GM23338 (cell line): ENCODE results near the gene DCLK1. TPM values are rescaled to one million over a fixed set of nuclear protein-coding genes. Genes with fewer than 3 reads are reported as not detected.

Experiments
- ATAC-seq: fragments of 200-7000 bp; cut with Tn5 transposase; 3 replicates; pipeline ENCODE4 v1.9.1; 2020
- DNase-seq: peaks from one replicate; pipeline ENCODE4 v3.0.0-alpha.2; 2015; ENCODE audit warnings: low spot score
- H2AFZ ChIP-seq: fragments of 200-600 bp; sonication (generic); 2 replicates; pipeline ENCODE4 v1.8.0; 2016; ENCODE audit warnings: antibody characterized with exemption, mild to moderate bottlenecking, moderate library complexity
- H3F3A ChIP-seq: fragments of 200-600 bp; sonication (generic); replicated peaks from 2 replicates; pipeline ENCODE4 v1.8.0; 2017; ENCODE audit warnings: antibody characterized with exemption, mixed run types, low read depth
- H3K27ac ChIP-seq: fragments of 200-600 bp; sonication (generic); 2 replicates; pipeline ENCODE4 v1.6.1; 2016; ENCODE audit warnings: low read depth
- H3K27me3 ChIP-seq: fragments of 200-600 bp; sonication (generic); 2 replicates; pipeline ENCODE4 v1.8.0; 2016; ENCODE audit warnings: mild to moderate bottlenecking, mixed run types, moderate library complexity; ENCODE audit not compliant: insufficient read depth
- H3K36me3 ChIP-seq: fragments of 200-600 bp; sonication (generic); 2 replicates; pipeline ENCODE4 v1.8.0; 2016; ENCODE audit warnings: mild to moderate bottlenecking; ENCODE audit not compliant: insufficient read depth
- H3K4me1 ChIP-seq: fragments of 200-600 bp; sonication (generic); 2 replicates; pipeline ENCODE4 v1.8.0; 2016; ENCODE audit warnings: mild to moderate bottlenecking, moderate library complexity; ENCODE audit not compliant: insufficient read depth
- H3K4me2 ChIP-seq: fragments of 200-600 bp; sonication (generic); 2 replicates; pipeline ENCODE4 v1.7.1; 2017; ENCODE audit warnings: mixed run types
- H3K4me3 ChIP-seq: fragments of 200-600 bp; sonication (generic); 2 replicates; pipeline ENCODE4 v1.6.1; 2016; ENCODE audit warnings: mixed run types
- H3K79me2 ChIP-seq: fragments of 200-600 bp; sonication (generic); replicated peaks from 2 replicates; pipeline ENCODE4 v1.8.0; 2017; ENCODE audit warnings: mild to moderate bottlenecking; ENCODE audit not compliant: insufficient read depth
- H3K9me2 ChIP-seq: fragments of 200-600 bp; sonication (generic); 2 replicates; pipeline ENCODE4 v1.8.0; 2017; ENCODE audit not compliant: insufficient read depth
- H4K20me1 ChIP-seq: fragments of 200-600 bp; sonication (generic); replicated peaks from 2 replicates; pipeline ENCODE4 v1.8.0; 2017; ENCODE audit warnings: mild to moderate bottlenecking; ENCODE audit not compliant: insufficient read depth
- H3K27ac Mint-ChIP-seq: 2 replicates; pipeline ENCODE4 v1.8.0; 2020; ENCODE audit warnings: inconsistent platforms, mild to moderate bottlenecking, moderate library complexity, mixed read lengths
- H3K27me3 Mint-ChIP-seq: 3 replicates; pipeline ENCODE4 v1.8.0; 2022; ENCODE audit warnings: low read depth, mild to moderate bottlenecking, moderate library complexity, mixed read lengths, inconsistent platforms; ENCODE audit not compliant: insufficient read depth, poor library complexity
- H3K36me3 Mint-ChIP-seq: 3 replicates; pipeline ENCODE4 v1.8.0; 2021; ENCODE audit warnings: low read depth, mild to moderate bottlenecking, inconsistent platforms, moderate library complexity, mixed read lengths
- H3K4me1 Mint-ChIP-seq: 3 replicates; pipeline ENCODE4 v1.8.0; 2020; ENCODE audit warnings: mild to moderate bottlenecking, inconsistent platforms, mixed read lengths
- H3K4me3 Mint-ChIP-seq: 3 replicates; pipeline ENCODE4 v1.8.0; 2021; ENCODE audit warnings: moderate library complexity, mild to moderate bottlenecking, inconsistent platforms, mixed read lengths
- H3K9me3 Mint-ChIP-seq: 3 replicates; pipeline ENCODE4 v1.8.0; 2020; ENCODE audit warnings: moderate library complexity, mild to moderate bottlenecking, inconsistent platforms, mixed read lengths
- CREB1 ChIP-seq: fragments of 250-450 bp; sonication (Bioruptor Pico); IDR thresholded peaks from 2 replicates; pipeline ENCODE4 v1.5.0; 2020; ENCODE audit warnings: low read depth, mild to moderate bottlenecking, moderate library complexity
- EZH2 ChIP-seq: fragments of 200-600 bp; sonication (generic); IDR thresholded peaks from one replicate; pipeline ENCODE4 v1.8.0; 2017; ENCODE audit warnings: antibody characterized with exemption, mild to moderate bottlenecking, low read depth; ENCODE audit not compliant: unreplicated experiment
- EZH2phosphoT487 ChIP-seq: fragments of 200-600 bp; sonication (generic); IDR thresholded peaks from one replicate; pipeline ENCODE4 v1.8.1; 2018; ENCODE audit warnings: antibody characterized with exemption; ENCODE audit not compliant: unreplicated experiment
- JUNB ChIP-seq: IDR thresholded peaks from one replicate; pipeline ENCODE4 v1.6.1; 2016; ENCODE audit warnings: antibody characterized with exemption; ENCODE audit not compliant: unreplicated experiment
- NANOG ChIP-seq: IDR thresholded peaks from 2 replicates; pipeline ENCODE4 v1.6.1; 2016; ENCODE audit warnings: antibody characterized with exemption, borderline replicate concordance
- POLR2AphosphoS5 ChIP-seq: IDR thresholded peaks from 2 replicates; pipeline ENCODE4 v1.6.1; 2016; ENCODE audit warnings: antibody characterized with exemption, low read depth
- REST ChIP-seq: IDR thresholded peaks from one replicate; pipeline ENCODE4 v1.6.1; 2018; ENCODE audit warnings: antibody characterized with exemption; ENCODE audit not compliant: unreplicated experiment
- STAT1 ChIP-seq: IDR thresholded peaks from one replicate; pipeline ENCODE4 v1.6.1; 2016; ENCODE audit warnings: antibody characterized with exemption; ENCODE audit not compliant: unreplicated experiment
- ZNF114 ChIP-seq: fragments of 250-450 bp; sonication (Bioruptor Pico); IDR thresholded peaks from 2 replicates; pipeline ENCODE4 v1.5.0; 2020; ENCODE audit warnings: mild to moderate bottlenecking, moderate library complexity
- ZNF331 ChIP-seq: fragments of 250-450 bp; sonication (Bioruptor Pico); IDR thresholded peaks from 2 replicates; pipeline ENCODE4 v1.5.0; 2020; ENCODE audit warnings: low read depth, mild to moderate bottlenecking, moderate library complexity
- polyA plus RNA-seq: library from polyadenylated mRNA; unstranded; fragments of >200 nt; fragmentation: Nextera tagmentation; extraction: Ambion mirVana; gene quantifications from 2 replicates; pipeline ENCODE4 v1.2.1, GENCODE V29; 2016
- total RNA-seq: library from RNA; depleted of rRNA; stranded (reverse); fragments of >200 nt; shearing (Covaris generic); gene quantifications from 2 replicates; pipeline ENCODE4 v1.2.3, GENCODE V29; 2014
- TF ChIP-seq, protein P1 (sequence below): fragments of 250-450 bp; sonication (Bioruptor Pico); IDR thresholded peaks from 2 replicates; pipeline ENCODE4 v1.5.0; 2020; ENCODE audit warnings: mild to moderate bottlenecking, moderate library complexity
- TF ChIP-seq, protein P2 (sequence below): IDR thresholded peaks from 2 replicates; pipeline ENCODE4 v1.6.1; 2016; ENCODE audit warnings: antibody characterized with exemption
- TF ChIP-seq, protein P3 (sequence below), 2 experiments: fragments of 200-600 bp in 1 of 2; sonication (generic) in 1 of 2; conservative IDR thresholded peaks; 2 replicates each; pipeline versions ENCODE4 v1.5.1 to v1.6.1; 2016 to 2017; ENCODE audit warnings: antibody characterized with exemption in 2 of 2, low read depth in 2 of 2, mild to moderate bottlenecking in 2 of 2, moderate library complexity in 1 of 2

Gene DCLK1
- total and polyA plus RNA-seq, 2 experiments from 2014 or later = 13.1 to 57.7 TPM

DNA sequence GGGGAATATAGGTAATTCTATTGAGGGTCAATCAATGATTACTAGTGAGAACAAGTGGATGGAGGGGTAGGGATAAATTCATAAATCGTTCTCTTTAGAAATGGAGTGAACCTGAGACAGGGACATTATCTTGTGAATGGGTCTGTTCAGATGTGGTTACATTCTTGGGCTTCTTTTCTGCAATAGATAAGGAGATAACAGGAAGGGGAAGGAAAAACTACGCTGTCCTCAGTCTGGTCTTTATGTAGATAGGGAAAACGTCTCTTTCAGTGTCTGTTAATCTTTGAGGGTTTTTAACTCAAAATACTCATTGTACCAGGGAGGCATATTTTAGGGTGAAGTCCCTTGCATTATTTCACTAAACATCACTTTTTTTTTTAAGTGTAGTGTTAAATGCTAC, 388.0 kb downstream of the DCLK1 start:
- no peaks in the 10 kb centered on the region for H3K79me2 ChIP-seq
- H3K4me3 ChIP-seq = no peak overlapping the region
- DNase-seq (no peak), ATAC-seq (no peak)
- H3K27me3 ChIP-seq = no peaks in the 10 kb centered on the region
- H3F3A ChIP-seq = no peaks in the 10 kb centered on the region
- no peak overlapping the region for H3K4me2 ChIP-seq
- H3K27ac ChIP-seq = no peak overlapping the region
- TF ChIP-seq CREB1 (CRISPR knock-in tag) (no peak), JUNB (no peak), REST (no peak), EZH2phosphoT487 (no peak), ZNF331 (CRISPR knock-in tag) (no peak), ZNF114 (CRISPR knock-in tag) (no peak), NANOG (no peak), STAT1 (no peak), EZH2 (no peak), POLR2AphosphoS5 (no peak)
- TF ChIP-seq, protein P1, sequence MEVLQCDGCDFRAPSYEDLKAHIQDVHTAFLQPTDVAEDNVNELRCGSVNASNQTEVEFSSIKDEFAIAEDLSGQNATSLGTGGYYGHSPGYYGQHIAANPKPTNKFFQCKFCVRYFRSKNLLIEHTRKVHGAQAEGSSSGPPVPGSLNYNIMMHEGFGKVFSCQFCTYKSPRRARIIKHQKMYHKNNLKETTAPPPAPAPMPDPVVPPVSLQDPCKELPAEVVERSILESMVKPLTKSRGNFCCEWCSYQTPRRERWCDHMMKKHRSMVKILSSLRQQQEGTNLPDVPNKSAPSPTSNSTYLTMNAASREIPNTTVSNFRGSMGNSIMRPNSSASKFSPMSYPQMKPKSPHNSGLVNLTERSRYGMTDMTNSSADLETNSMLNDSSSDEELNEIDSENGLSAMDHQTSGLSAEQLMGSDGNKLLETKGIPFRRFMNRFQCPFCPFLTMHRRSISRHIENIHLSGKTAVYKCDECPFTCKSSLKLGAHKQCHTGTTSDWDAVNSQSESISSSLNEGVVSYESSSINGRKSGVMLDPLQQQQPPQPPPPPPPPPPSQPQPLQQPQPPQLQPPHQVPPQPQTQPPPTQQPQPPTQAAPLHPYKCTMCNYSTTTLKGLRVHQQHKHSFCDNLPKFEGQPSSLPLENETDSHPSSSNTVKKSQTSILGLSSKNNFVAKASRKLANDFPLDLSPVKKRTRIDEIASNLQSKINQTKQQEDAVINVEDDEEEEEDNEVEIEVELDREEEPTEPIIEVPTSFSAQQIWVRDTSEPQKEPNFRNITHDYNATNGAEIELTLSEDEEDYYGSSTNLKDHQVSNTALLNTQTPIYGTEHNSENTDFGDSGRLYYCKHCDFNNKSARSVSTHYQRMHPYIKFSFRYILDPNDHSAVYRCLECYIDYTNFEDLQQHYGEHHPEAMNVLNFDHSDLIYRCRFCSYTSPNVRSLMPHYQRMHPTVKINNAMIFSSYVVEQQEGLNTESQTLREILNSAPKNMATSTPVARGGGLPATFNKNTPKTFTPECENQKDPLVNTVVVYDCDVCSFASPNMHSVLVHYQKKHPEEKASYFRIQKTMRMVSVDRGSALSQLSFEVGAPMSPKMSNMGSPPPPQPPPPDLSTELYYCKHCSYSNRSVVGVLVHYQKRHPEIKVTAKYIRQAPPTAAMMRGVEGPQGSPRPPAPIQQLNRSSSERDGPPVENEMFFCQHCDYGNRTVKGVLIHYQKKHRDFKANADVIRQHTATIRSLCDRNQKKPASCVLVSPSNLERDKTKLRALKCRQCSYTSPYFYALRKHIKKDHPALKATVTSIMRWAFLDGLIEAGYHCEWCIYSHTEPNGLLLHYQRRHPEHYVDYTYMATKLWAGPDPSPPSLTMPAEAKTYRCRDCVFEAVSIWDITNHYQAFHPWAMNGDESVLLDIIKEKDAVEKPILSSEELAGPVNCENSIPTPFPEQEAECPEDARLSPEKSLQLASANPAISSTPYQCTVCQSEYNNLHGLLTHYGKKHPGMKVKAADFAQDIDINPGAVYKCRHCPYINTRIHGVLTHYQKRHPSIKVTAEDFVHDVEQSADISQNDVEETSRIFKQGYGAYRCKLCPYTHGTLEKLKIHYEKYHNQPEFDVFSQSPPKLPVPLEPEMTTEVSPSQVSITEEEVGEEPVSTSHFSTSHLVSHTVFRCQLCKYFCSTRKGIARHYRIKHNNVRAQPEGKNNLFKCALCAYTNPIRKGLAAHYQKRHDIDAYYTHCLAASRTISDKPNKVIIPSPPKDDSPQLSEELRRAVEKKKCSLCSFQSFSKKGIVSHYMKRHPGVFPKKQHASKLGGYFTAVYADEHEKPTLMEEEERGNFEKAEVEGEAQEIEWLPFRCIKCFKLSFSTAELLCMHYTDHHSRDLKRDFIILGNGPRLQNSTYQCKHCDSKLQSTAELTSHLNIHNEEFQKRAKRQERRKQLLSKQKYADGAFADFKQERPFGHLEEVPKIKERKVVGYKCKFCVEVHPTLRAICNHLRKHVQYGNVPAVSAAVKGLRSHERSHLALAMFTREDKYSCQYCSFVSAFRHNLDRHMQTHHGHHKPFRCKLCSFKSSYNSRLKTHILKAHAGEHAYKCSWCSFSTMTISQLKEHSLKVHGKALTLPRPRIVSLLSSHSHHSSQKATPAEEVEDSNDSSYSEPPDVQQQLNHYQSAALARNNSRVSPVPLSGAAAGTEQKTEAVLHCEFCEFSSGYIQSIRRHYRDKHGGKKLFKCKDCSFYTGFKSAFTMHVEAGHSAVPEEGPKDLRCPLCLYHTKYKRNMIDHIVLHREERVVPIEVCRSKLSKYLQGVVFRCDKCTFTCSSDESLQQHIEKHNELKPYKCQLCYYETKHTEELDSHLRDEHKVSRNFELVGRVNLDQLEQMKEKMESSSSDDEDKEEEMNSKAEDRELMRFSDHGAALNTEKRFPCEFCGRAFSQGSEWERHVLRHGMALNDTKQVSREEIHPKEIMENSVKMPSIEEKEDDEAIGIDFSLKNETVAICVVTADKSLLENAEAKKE (CRISPR knock-in tag) = no peak
- TF ChIP-seq, protein P2, sequence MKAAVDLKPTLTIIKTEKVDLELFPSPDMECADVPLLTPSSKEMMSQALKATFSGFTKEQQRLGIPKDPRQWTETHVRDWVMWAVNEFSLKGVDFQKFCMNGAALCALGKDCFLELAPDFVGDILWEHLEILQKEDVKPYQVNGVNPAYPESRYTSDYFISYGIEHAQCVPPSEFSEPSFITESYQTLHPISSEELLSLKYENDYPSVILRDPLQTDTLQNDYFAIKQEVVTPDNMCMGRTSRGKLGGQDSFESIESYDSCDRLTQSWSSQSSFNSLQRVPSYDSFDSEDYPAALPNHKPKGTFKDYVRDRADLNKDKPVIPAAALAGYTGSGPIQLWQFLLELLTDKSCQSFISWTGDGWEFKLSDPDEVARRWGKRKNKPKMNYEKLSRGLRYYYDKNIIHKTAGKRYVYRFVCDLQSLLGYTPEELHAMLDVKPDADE = no peak
- TF ChIP-seq, protein P3, sequence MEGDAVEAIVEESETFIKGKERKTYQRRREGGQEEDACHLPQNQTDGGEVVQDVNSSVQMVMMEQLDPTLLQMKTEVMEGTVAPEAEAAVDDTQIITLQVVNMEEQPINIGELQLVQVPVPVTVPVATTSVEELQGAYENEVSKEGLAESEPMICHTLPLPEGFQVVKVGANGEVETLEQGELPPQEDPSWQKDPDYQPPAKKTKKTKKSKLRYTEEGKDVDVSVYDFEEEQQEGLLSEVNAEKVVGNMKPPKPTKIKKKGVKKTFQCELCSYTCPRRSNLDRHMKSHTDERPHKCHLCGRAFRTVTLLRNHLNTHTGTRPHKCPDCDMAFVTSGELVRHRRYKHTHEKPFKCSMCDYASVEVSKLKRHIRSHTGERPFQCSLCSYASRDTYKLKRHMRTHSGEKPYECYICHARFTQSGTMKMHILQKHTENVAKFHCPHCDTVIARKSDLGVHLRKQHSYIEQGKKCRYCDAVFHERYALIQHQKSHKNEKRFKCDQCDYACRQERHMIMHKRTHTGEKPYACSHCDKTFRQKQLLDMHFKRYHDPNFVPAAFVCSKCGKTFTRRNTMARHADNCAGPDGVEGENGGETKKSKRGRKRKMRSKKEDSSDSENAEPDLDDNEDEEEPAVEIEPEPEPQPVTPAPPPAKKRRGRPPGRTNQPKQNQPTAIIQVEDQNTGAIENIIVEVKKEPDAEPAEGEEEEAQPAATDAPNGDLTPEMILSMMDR (conservative IDR thresholded peaks at IDR 0.05; ENCODE audit: low read depth in 2 of 2) = no peak
- H3K36me3 Mint-ChIP-seq = peaks cover 31% of the 10 kb centered on the region
- no peak overlapping the region for H3K27ac Mint-ChIP-seq
- H3K4me3 Mint-ChIP-seq = no peak overlapping the region
- 0 out of 2 replicates have a peak, but pooled peaks cover 5% of the 10 kb centered on the region for H3K36me3 ChIP-seq
- no peak overlapping the region for H2AFZ ChIP-seq
- no peaks in the 10 kb centered on the region for H4K20me1 ChIP-seq
- peaks cover 46% of the 10 kb centered on the region for H3K9me3 Mint-ChIP-seq
- peaks cover 4% of the 10 kb centered on the region for H3K4me1 ChIP-seq
- peaks cover 8% of the 10 kb centered on the region; the same call in 2 of the 3 replicates for H3K4me1 Mint-ChIP-seq
- H3K27me3 Mint-ChIP-seq = peaks cover 2% of the 10 kb centered on the region
- no peaks in the 10 kb centered on the region; the same call in 1 of the 2 replicates for H3K9me2 ChIP-seq
